Natural killer cell (primary cell): Measurements from ENCODE around the gene POU2F1. TPM values are rescaled to one million over a fixed set of nuclear protein-coding genes. Genes with fewer than 3 reads are reported as not detected.

Source experiments
- ATAC-seq, 3 donors: fragments of 150-1000 bp in 2 of 3; fragments of 200-7000 bp in 1 of 3; cut with Tn5 transposase; 1 replicate in 1 of 3; 2 replicates in 2 of 3; pipeline ENCODE4 v1.10.0; 2021; ENCODE audit warnings: mild to moderate bottlenecking in 2 of 3, moderate library complexity in 2 of 3
- DNase-seq, 2 donors: peaks; one replicate each; pipeline versions ENCODE4 v3.0.0 to v3.0.0-alpha.2; 2013 to 2021; ENCODE audit warnings: mixed read lengths in 1 of 2
- H3K27ac ChIP-seq: one replicate; pipeline ENCODE4 v1.5.1; 2013; ENCODE audit warnings: mild to moderate bottlenecking, low read length
- H3K27me3 ChIP-seq: one replicate; pipeline ENCODE4 v1.6.1; 2013; ENCODE audit warnings: low read length; ENCODE audit not compliant: control insufficient read depth, insufficient read depth
- H3K36me3 ChIP-seq: one replicate; pipeline ENCODE4 v1.6.1; 2013; ENCODE audit warnings: low read length; ENCODE audit not compliant: control insufficient read depth, insufficient read depth
- H3K4me1 ChIP-seq: one replicate; pipeline ENCODE4 v1.6.1; 2013; ENCODE audit warnings: low read length; ENCODE audit not compliant: control insufficient read depth, insufficient read depth
- H3K4me3 ChIP-seq: one replicate; pipeline ENCODE4 v1.5.1; 2013; ENCODE audit warnings: low read length
- H3K9me3 ChIP-seq: one replicate; pipeline ENCODE4 v1.6.1; 2013; ENCODE audit warnings: low read length; ENCODE audit not compliant: control insufficient read depth, insufficient read depth
- H3K27ac Mint-ChIP-seq, 2 donors: one replicate each; pipeline ENCODE4 v1.8.0; 2022; ENCODE audit warnings: mild to moderate bottlenecking in 2 of 2, mixed read lengths in 2 of 2, moderate library complexity in 1 of 2
- H3K27me3 Mint-ChIP-seq, 2 donors: one replicate each; pipeline ENCODE4 v1.8.0; 2022; ENCODE audit warnings: low read depth in 2 of 2, mixed read lengths in 2 of 2
- H3K36me3 Mint-ChIP-seq: one replicate; pipeline ENCODE4 v1.8.0; 2022; ENCODE audit warnings: mixed read lengths
- H3K4me1 Mint-ChIP-seq, 2 donors: one replicate each; pipeline ENCODE4 v1.8.0; 2022; ENCODE audit warnings: mixed read lengths in 2 of 2
- H3K4me3 Mint-ChIP-seq: one replicate; pipeline ENCODE4 v1.8.0; 2022; ENCODE audit warnings: mild to moderate bottlenecking, moderate library complexity, mixed read lengths
- H3K9me3 Mint-ChIP-seq, 2 donors: one replicate each; pipeline ENCODE4 v1.8.0; 2022; ENCODE audit warnings: mixed read lengths in 2 of 2
- WGBS: methylation state at CpG from one replicate; pipeline ENCODE4 v1.1.7; 2013; ENCODE audit warnings: missing lambda C conversion rate; ENCODE audit not compliant: insufficient coverage; 5-methylcytosine and 5-hydroxymethylcytosine counted together
- intact Hi-C: fragments of 100-400 bp; cut with micrococcal nuclease; formaldehyde crosslinking; loops from one replicate; pipeline ENCODE4 v1.14.2; 2022
- total RNA-seq, 4 donors: library from RNA; stranded (reverse); fragments of 120-200 nt in 1 of 4; gene quantifications; one replicate each; pipeline versions ENCODE4 v1.2.3 to v1.2.4, GENCODE V29; 2013 to 2022
- TF ChIP-seq, protein P1 (sequence below): fragments of 200-600 bp; IDR thresholded peaks from one replicate; pipeline ENCODE4 v1.8.0; 2022; ENCODE audit warnings: antibody characterized with exemption

POU2F1 gene
- total RNA-seq, 3 donors from 2014 or later (not counting 1 experiment from before 2014, with no cell fraction given): 39.8 to 44.6 (median 40.9) TPM

DNA sequence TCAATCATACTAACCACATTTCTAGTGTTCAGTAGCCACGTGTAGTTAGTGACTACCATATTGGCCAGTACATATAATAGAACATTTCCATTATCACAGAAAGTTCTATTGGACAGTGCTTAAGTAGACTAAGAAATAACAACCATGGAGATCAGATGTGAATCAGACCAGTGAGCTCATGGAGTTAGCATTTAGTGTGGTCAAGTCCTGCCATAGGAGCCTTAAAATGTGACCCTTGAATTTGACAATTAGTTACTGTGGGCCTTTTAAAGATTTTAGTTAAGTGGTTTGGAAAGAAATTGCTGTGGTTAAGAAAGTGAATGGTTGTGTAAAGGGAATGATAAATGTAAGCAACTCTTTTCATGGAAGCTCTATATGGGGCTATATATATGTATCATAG is 123.4 kb downstream of the POU2F1 start:
- Mint-ChIP-seq H3K9me3 (no peaks in the 10 kb centered on the region), H3K36me3 (no peaks in the 10 kb centered on the region), H3K4me1 (peaks cover 0 to 5% of the 10 kb centered on the region in 2 donors), H3K4me3 (no peak overlapping the region), H3K27ac (no peak overlapping the region), H3K27me3 (no peaks in the 10 kb centered on the region)
- ATAC-seq: no peak
- H3K4me3 ChIP-seq: no peak overlapping the region
- H3K27me3 ChIP-seq: no peaks in the 10 kb centered on the region
- TF ChIP-seq, protein P1, sequence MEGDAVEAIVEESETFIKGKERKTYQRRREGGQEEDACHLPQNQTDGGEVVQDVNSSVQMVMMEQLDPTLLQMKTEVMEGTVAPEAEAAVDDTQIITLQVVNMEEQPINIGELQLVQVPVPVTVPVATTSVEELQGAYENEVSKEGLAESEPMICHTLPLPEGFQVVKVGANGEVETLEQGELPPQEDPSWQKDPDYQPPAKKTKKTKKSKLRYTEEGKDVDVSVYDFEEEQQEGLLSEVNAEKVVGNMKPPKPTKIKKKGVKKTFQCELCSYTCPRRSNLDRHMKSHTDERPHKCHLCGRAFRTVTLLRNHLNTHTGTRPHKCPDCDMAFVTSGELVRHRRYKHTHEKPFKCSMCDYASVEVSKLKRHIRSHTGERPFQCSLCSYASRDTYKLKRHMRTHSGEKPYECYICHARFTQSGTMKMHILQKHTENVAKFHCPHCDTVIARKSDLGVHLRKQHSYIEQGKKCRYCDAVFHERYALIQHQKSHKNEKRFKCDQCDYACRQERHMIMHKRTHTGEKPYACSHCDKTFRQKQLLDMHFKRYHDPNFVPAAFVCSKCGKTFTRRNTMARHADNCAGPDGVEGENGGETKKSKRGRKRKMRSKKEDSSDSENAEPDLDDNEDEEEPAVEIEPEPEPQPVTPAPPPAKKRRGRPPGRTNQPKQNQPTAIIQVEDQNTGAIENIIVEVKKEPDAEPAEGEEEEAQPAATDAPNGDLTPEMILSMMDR: no peak
- intact Hi-C loops: no loop called here
- no CpG with 5 or more reads among the region's 1 CpG for WGBS
- no peak overlapping the region for H3K27ac ChIP-seq
- H3K36me3 ChIP-seq: no peaks in the 10 kb centered on the region
- H3K9me3 ChIP-seq: no peaks in the 10 kb centered on the region
- no peaks in the 10 kb centered on the region for H3K4me1 ChIP-seq
- DNase-seq: no peak

DNA sequence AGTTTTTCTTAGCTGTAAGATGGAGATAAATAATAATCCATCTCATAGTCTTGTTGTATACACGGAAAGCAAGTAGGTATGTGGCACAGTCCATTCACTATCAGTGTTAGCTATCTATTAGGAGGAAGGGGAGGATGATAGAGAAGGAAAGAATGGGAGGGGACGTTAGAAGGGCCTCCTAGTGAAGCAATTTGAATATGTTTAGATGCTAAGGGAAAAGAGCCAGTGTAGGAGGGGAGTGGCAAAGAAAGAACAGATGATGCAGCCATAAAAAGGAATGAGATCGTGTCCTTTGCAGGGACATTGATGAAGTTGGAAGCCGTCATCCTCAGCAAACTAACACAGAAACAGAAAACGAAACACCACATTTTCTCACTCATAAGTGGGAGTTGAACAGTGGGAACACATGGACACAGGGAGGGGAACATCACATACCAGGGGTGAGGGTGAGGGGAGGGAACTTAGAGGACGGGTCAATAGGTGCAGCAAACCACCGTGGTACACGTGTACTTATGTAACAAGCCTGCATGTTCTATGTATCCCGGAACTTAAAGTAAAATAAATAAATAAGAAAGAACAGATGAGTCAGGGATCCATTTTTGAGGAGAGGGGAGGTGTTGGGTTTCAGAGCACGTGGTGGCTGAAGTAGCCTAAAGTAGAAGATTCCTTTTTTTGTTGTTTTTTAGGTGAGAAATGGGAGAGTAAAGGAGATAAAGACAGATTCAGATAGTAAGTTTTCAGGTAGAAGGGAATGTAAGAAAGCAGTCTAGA is 124.1 kb downstream of the POU2F1 start:
- Mint-ChIP-seq H3K27ac (no peak overlapping the region), H3K4me3 (no peak overlapping the region), H3K27me3 (no peaks in the 10 kb centered on the region), H3K36me3 (no peaks in the 10 kb centered on the region), H3K9me3 (no peaks in the 10 kb centered on the region), H3K4me1 (peaks cover 0 to 5% of the 10 kb centered on the region in 2 donors)
- Histone ChIP-seq H3K4me3 (no peak overlapping the region), H3K9me3 (no peaks in the 10 kb centered on the region), H3K36me3 (no peaks in the 10 kb centered on the region), H3K27ac (no peak overlapping the region), H3K4me1 (no peaks in the 10 kb centered on the region), H3K27me3 (no peaks in the 10 kb centered on the region)
- ATAC-seq (no peak), DNase-seq (no peak)
- WGBS: 95% methylated on average over 8 of the region's 10 CpGs
- TF ChIP-seq, protein P1: no peak
- intact Hi-C loops: no loop called here

DNA sequence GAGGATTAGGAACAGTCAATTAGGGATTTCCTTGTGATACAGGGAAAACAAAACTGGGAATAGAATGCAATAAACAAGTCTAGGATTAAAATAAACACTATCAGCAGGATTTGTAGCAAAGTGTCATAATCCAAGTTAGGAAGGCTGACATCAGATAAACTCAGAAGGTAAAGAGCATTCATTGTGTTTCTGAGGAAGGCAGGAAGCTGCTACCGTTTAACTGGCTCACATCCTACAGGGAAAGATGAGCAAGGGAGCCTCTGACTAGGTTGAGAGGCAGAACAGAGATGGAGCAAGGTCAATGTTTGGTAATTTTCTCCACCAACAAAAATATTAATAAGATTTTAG is 124.7 kb downstream of the POU2F1 start:
- H3K27me3 Mint-ChIP-seq: no peaks in the 10 kb centered on the region
- no peak overlapping the region for H3K4me3 Mint-ChIP-seq
- no peak for ATAC-seq
- Histone ChIP-seq H3K4me3 (no peak overlapping the region), H3K4me1 (no peaks in the 10 kb centered on the region), H3K9me3 (no peaks in the 10 kb centered on the region), H3K27ac (no peak overlapping the region), H3K27me3 (no peaks in the 10 kb centered on the region), H3K36me3 (no peaks in the 10 kb centered on the region)
- no peak for DNase-seq
- peaks cover 0 to 5% of the 10 kb centered on the region in 2 donors for H3K4me1 Mint-ChIP-seq
- intact Hi-C loops: no loop called here
- TF ChIP-seq, protein P1: no peak
- no peaks in the 10 kb centered on the region for H3K36me3 Mint-ChIP-seq
- H3K9me3 Mint-ChIP-seq: no peaks in the 10 kb centered on the region
- WGBS: 90% methylated on average over 1 of the region's 1 CpG
- no peak overlapping the region for H3K27ac Mint-ChIP-seq

DNA sequence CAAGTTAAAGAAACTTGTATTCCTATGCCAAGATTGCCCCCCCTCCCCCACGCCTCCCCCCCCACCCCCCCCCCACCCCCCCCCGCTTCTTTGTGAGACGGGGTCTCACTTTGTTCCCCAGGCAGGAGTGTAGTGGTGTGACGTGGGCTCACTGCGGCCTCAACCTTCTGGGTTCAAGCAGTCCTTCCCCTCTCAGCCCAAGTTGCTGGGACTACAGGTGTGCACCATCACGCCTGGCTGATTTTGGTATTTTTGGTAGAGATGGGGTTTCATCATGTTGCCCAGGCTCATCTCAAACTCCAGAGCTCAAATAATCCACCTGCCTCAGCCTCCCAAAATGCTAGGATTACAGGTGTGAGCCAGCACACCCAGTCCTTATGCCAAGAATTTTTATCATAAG is 136.6 kb downstream of the POU2F1 start:
- TF ChIP-seq, protein P1: no peak
- no peaks in the 10 kb centered on the region for H3K27me3 ChIP-seq
- DNase-seq: no peak
- no peaks in the 10 kb centered on the region for H3K4me1 ChIP-seq
- intact Hi-C loops: no loop called here
- ATAC-seq: no peak
- no peaks in the 10 kb centered on the region for H3K9me3 Mint-ChIP-seq
- H3K4me1 Mint-ChIP-seq: peaks cover 24 to 28% of the 10 kb centered on the region in 2 donors
- no peaks in the 10 kb centered on the region for H3K9me3 ChIP-seq
- no peak overlapping the region for H3K27ac ChIP-seq
- no peaks in the 10 kb centered on the region for H3K36me3 Mint-ChIP-seq
- H3K27ac Mint-ChIP-seq: no peak overlapping the region
- H3K4me3 ChIP-seq: no peak overlapping the region
- no peak overlapping the region for H3K4me3 Mint-ChIP-seq
- WGBS: 90% methylated on average over 2 of the region's 6 CpGs
- no peaks in the 10 kb centered on the region for H3K36me3 ChIP-seq
- no peaks in the 10 kb centered on the region for H3K27me3 Mint-ChIP-seq
